GM12891 (cell line): ENCODE measurements around the gene EI24.
A peak's percentile ranks its signal among the peaks of the same experiment; 100 is the strongest.

Experiments used
- DNase-seq: peaks from one replicate; pipeline ENCODE4 v3.0.0; 2011; ENCODE audit warnings: low spot score; ENCODE audit not compliant: insufficient read length
- FAIRE-seq: peaks from 2 replicates; lab custom pipeline; 2011; peaks lifted over from hg19 to GRCh38; lab: Jason Lieb, UNC
- PAX5 ChIP-seq: IDR thresholded peaks from 2 replicates; pipeline ENCODE4 v1.6.1; 2011; ENCODE audit warnings: low read length, moderate library complexity, mild to moderate bottlenecking; ENCODE audit not compliant: insufficient read depth, severe bottlenecking
- POLR2A ChIP-seq: IDR thresholded peaks from 2 replicates; pipeline ENCODE4 v1.6.1; 2011; ENCODE audit warnings: low read depth, low read length, control low read depth
- POLR2AphosphoS5 ChIP-seq: IDR thresholded peaks from 2 replicates; pipeline ENCODE4 v1.6.1; 2011; ENCODE audit warnings: low read depth, low read length, control low read depth
- POU2F2 ChIP-seq: IDR thresholded peaks from 2 replicates; pipeline ENCODE4 v1.6.1; 2011; ENCODE audit warnings: low read depth, mild to moderate bottlenecking, control low read depth, low read length, moderate library complexity
- SPI1 ChIP-seq: IDR thresholded peaks from 2 replicates; pipeline ENCODE4 v1.6.1; 2011; ENCODE audit warnings: low read depth, low read length, control low read depth
- TAF1 ChIP-seq: IDR thresholded peaks from 2 replicates; pipeline ENCODE4 v1.6.1; 2011; ENCODE audit warnings: low read depth, low read length, control low read depth

EI24 gene

DNA sequence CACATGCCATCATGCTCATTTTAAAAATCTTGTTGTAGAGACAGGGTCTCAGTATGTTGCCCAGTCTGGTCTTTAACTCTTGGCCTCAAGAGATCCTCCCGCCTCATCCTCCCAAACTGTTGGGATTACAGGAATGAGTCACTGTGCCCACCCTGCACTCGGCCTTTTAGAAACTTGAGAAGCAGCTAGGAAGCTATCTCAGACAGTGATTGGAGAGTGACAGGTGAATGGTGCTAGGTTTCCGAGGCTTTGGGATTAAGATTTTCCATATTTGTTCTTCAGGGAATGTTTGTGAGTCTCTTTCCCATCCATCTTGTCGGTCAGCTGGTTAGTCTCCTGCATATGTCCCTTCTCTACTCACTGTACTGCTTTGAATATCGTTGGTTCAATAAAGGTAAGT is 10.5 kb downstream of the EI24 start:
- DNase-seq (no peak), FAIRE-seq (no peak)
- no peak for TF ChIP-seq SPI1
- no peak for TF ChIP-seq TAF1
- no peak for TF ChIP-seq POLR2A
- TF ChIP-seq POLR2AphosphoS5 = no peak
- TF ChIP-seq POU2F2 = no peak
- TF ChIP-seq PAX5 = no peak

GRCh38 chr11:125583496-125583895 is 14.2 kb downstream of the EI24 start:
- TF ChIP-seq POLR2AphosphoS5 (no peak), TAF1 (no peak), PAX5 (no peak), POU2F2 (no peak), SPI1 (no peak), POLR2A (no peak)
- no peak for FAIRE-seq
- DNase-seq = no peak

- FAIRE-seq = no peak
- no peak for DNase-seq
- TF ChIP-seq POLR2AphosphoS5 (no peak), PAX5 (no peak), POU2F2 (no peak), POLR2A (no peak), TAF1 (no peak), SPI1 (no peak)
These were observed 16.2 kb downstream of the EI24 start for GRCh38 chr11:125585487-125585886.

GRCh38 chr11:125586623-125587022 is 17.3 kb downstream of the EI24 start:
- FAIRE-seq (no peak), DNase-seq (no peak)
- no peak for TF ChIP-seq TAF1
- TF ChIP-seq PAX5 = no peak
- no peak for TF ChIP-seq POLR2AphosphoS5

GRCh38 chr11:125587480-125587879 is 18.2 kb downstream of the EI24 start:
- DNase-seq (no peak), FAIRE-seq (no peak)
- TF ChIP-seq POLR2A = no peak
- TF ChIP-seq TAF1 = no peak
- TF ChIP-seq POLR2AphosphoS5 = no peak
- no peak for TF ChIP-seq PAX5
- no peak for TF ChIP-seq POU2F2
- no peak for TF ChIP-seq SPI1

DNA sequence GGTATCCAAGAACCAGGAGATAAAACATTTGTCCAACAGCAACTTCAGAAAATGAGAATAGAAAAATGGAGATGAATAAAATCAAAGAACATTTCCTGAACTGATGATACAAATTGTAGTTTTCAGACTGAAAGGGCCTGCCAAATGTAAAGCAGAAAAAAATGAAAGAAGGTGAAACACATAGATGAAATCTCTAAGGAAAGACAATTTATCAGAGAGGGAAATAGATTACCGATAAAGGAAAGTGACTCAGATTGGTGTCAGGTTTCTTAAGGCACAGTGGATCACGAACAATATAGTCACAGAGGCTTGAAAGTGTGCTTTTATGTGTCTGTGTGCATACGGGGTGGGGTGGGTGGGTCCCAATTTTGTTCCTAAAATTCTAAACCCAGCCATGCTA is 19.2 kb downstream of the EI24 start:
- DNase-seq (no peak), FAIRE-seq (no peak)
- no peak for TF ChIP-seq POLR2A
- TF ChIP-seq POLR2AphosphoS5 = no peak

DNA sequence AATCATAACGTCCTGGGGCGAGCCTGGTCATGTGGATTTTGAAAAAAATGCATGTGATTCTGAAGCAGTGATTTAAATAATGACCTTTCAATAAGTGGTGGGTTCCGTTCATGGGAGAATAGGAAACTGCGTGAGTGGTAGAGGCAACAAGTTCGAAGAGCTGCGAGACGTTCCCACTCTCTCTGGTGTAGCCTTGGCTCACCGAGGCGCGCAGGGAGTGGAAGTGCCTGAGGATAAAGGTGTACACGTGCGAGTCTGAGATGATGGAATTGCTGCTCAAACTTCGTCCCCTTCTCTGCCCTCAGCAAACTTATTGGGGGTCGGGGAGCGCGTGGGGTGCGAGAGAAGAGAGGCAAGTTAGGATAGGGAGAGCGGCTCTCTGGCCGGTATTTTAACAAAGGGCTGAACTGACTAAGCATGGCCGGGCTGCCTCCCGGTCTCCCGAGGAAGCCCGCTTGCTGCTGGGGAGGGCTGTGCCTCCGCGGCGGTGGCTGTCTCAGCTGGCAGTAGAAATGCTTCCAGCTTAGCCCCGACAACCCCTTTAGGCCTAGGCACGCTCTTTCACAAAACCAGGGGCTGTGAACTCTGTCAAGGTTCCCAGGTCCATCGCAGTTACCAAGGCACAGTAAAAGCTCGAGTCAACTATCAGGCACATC is 22.5 kb downstream of the EI24 start:
- peak; percentile 85 for TF ChIP-seq POLR2A
- TF ChIP-seq PAX5 = no peak
- TF ChIP-seq POU2F2 = peak; percentile 27
- TF ChIP-seq SPI1 = no peak
- FAIRE-seq (no peak), DNase-seq (no peak)

- TF ChIP-seq POU2F2 = 0 out of 2 replicates have a peak, but pooled peaks have one; percentile 5
- TF ChIP-seq POLR2A = peak; percentile 44
- TF ChIP-seq PAX5 = peak; percentile 2
- peak; percentile 66; the same call in 1 of the 2 replicates for TF ChIP-seq TAF1
- no peak for TF ChIP-seq SPI1
- TF ChIP-seq POLR2AphosphoS5 = peak; percentile 74
- peak; percentile 84 for DNase-seq
- FAIRE-seq = peak; percentile 99
These were observed 23.2 kb downstream of the EI24 start, which contains the start of gene STT3A for GRCh38 chr11:125592305-125593113. Gene STT3A, plus strand, starts transcription at chr11:125592852. Its CDS starts 3,064 bp downstream, at chr11:125595916.

DNA sequence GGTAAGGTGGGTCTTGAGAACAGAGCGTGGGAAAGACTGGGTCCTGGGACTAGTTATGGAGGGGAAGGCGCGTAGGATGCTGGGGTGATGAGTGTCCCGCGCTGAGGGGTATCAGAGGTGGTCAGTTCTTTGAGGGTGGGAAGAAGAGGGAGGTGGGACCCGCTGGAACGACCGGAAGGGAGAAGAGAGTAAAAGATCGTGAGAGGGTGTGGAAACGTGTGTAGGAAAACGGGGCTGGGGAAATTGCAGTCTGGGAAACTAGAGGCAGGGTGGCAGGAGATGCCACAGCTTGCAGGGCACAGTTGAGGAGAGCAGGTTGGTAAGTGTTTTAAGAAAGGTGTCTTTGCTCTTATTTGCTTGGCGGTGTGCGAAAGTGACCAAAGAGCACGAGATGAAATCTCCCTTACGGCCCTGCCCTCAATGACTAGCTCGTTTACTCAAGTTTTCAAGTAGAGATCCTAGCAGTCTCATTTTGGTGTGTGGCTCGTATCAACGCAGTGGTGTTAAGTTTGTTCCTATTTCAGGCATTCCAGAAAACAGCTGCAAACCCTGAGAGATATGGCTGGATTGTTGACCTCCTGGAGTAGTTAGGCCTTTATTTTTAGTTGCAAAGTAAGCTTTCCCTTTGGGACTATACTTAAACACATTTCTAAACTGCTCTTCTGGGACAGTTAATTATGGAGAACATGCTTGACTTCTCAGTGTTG is 24.0 kb downstream of the EI24 start:
- DNase-seq = no peak
- TF ChIP-seq POU2F2 = no peak
- no peak for TF ChIP-seq PAX5
- no peak for TF ChIP-seq TAF1
- TF ChIP-seq POLR2AphosphoS5 = no peak
- no peak for TF ChIP-seq POLR2A
- TF ChIP-seq SPI1 = no peak
- peak; percentile 13 for FAIRE-seq

- DNase-seq = no peak
- no peak for TF ChIP-seq POLR2AphosphoS5
- no peak for TF ChIP-seq POU2F2
- no peak for TF ChIP-seq PAX5
- TF ChIP-seq SPI1 = peak; percentile 62
- no peak for FAIRE-seq
These were observed 25.7 kb downstream of the EI24 start for GRCh38 chr11:125594958-125595357.
